ENCODE measurements around the gene GABPA. TPM values are rescaled to one million over a fixed set of nuclear protein-coding genes. Genes with fewer than 3 reads are reported as not detected.

GABPA gene
- total and polyA plus RNA-seq, 9 of the 15 experiments (the other 6 are each of a cell fraction or from before 2014, with no cell fraction given), result 8.9 to 35.7 (median 22.8) TPM

- TF ChIP-seq NKRF (IDR thresholded peaks at IDR 0.05; ENCODE audit: borderline replicate concordance) (no peak), HNRNPH1 (optimal IDR thresholded peaks at IDR 0.05; ENCODE audit: low read depth, low read length) (no peak), ZNF274 (IDR thresholded peaks at IDR 0.05; ENCODE audit: borderline replicate concordance, low read depth, low read length) (no peak), HIVEP1 (CRISPR knock-in tag; IDR thresholded peaks at IDR 0.05) (no peak), ZNF398 (CRISPR knock-in tag; IDR thresholded peaks at IDR 0.05) (no peak), ZNF124 (CRISPR knock-in tag; IDR thresholded peaks at IDR 0.05) (no peak), ZNF263 (CRISPR knock-in tag; IDR thresholded peaks at IDR 0.05; ENCODE audit: borderline replicate concordance) (no peak), CTBP1 (IDR thresholded peaks at IDR 0.05; ENCODE audit: borderline replicate concordance) (no peak)
Observed at GRCh38 chr21:25818121-25818520, 83.3 kb downstream of the GABPA start (continued).
